HepG2 (cell line): ENCODE results near the gene CHKA. TPM values are rescaled to one million over a fixed set of nuclear protein-coding genes. Genes with fewer than 3 reads are reported as not detected.
A peak's percentile ranks its signal among the peaks of the same experiment; 100 is the strongest.

Source experiments
- ATAC-seq: fragments of 200-7000 bp; cut with Tn5 transposase; 3 replicates; pipeline ENCODE4 v1.9.1; 2020; ENCODE audit warnings: mild to moderate bottlenecking, moderate library complexity
- BruUV-seq: library from RNA; stranded (reverse); fragments of 400-500 nt; replicated peaks from 2 replicates; lab custom pipeline; 2021; lab: Mats Ljungman, UMichigan
- CTCF ChIA-PET: fragments of 300-600 bp; formaldehyde crosslinking; extraction: SDS; loops from one replicate; lab custom pipeline; 2021; ENCODE audit warnings: low total read pairs, inconsistent platforms, low intra/inter-chr PET ratio; lab: Yijun Ruan, JAX
- POLR2A ChIA-PET: fragments of 350-600 bp; sonication (Branson Sonifier 250); formaldehyde crosslinking; loops from one replicate; lab custom pipeline; 2020; ENCODE audit warnings: antibody characterized with exemption, inconsistent platforms; lab: Yijun Ruan, JAX
- DNase-seq: peaks from one replicate; pipeline ENCODE4 v3.0.0-alpha.2; 2015; ENCODE audit warnings: low spot score
- FAIRE-seq: peaks from 3 replicates; lab custom pipeline; 2011; peaks lifted over from hg19 to GRCh38; lab: Jason Lieb, UNC
- H2AFZ ChIP-seq: one replicate; pipeline ENCODE4 v1.6.1; 2011; ENCODE audit warnings: low read length, inconsistent platforms
- H3K27ac ChIP-seq: fragments of 300-600 bp; 3 replicates; pipeline ENCODE4 v1.8.0; 2011; ENCODE audit warnings: mixed run types, mild to moderate bottlenecking, mixed read lengths, low read length, inconsistent platforms; ENCODE audit not compliant: insufficient read depth; ENCODE audit errors: extremely low read length
- H3K27me3 ChIP-seq, 2 experiments: fragments of 200-600 bp in 1 of 2; 2 replicates in 1 of 2; 3 replicates in 1 of 2; pipeline versions ENCODE4 v1.6.0 to v1.8.0; 2011; ENCODE audit warnings: low read length in 2 of 2, mild to moderate bottlenecking in 2 of 2, moderate library complexity in 2 of 2, inconsistent platforms in 1 of 2; ENCODE audit not compliant: insufficient read depth in 2 of 2, control insufficient read depth in 1 of 2
- H3K36me3 ChIP-seq, 2 experiments: fragments of 200-600 bp in 1 of 2; replicated peaks in 1 of 2; 2 replicates in 1 of 2; 3 replicates in 1 of 2; pipeline versions ENCODE4 v1.5.1 to v1.8.0; 2011; ENCODE audit warnings: low read length in 2 of 2, inconsistent platforms in 1 of 2; ENCODE audit not compliant: insufficient read depth in 2 of 2, control insufficient read depth in 1 of 2
- H3K4me1 ChIP-seq: 2 replicates; pipeline ENCODE4 v1.5.1; 2012; ENCODE audit warnings: low read length, inconsistent platforms; ENCODE audit not compliant: insufficient read depth
- H3K4me2 ChIP-seq: 2 replicates; pipeline ENCODE4 v1.6.0; 2011; ENCODE audit warnings: low read depth, low read length, inconsistent platforms
- H3K4me3 ChIP-seq, 3 experiments: fragments of 200-600 bp in 1 of 3; sonication (generic), shearing (Covaris generic) in 1 of 3; replicated peaks in 1 of 3; 2 replicates each; pipeline ENCODE4 v1.5.1; 2011 to 2016; ENCODE audit warnings: low read length in 3 of 3, inconsistent platforms in 2 of 3, low read depth in 2 of 3, mild to moderate bottlenecking in 2 of 3, control low read depth in 1 of 3, mixed read lengths in 1 of 3; ENCODE audit not compliant: insufficient read depth in 1 of 3
- H3K79me2 ChIP-seq: one replicate; pipeline ENCODE4 v1.6.1; 2011; ENCODE audit warnings: low read length, inconsistent platforms; ENCODE audit not compliant: insufficient read depth
- H3K9ac ChIP-seq: 2 replicates; pipeline ENCODE4 v1.6.0; 2011; ENCODE audit warnings: mild to moderate bottlenecking, low read depth, low read length, inconsistent platforms; ENCODE audit not compliant: insufficient read depth
- H3K9me3 ChIP-seq: 2 replicates; pipeline ENCODE4 v1.5.1; 2012; ENCODE audit warnings: mild to moderate bottlenecking, low read length
- H4K20me1 ChIP-seq: 2 replicates; pipeline ENCODE4 v1.6.0; 2011; ENCODE audit warnings: inconsistent platforms, mild to moderate bottlenecking, low read length, moderate library complexity; ENCODE audit not compliant: insufficient read depth
- BRD4 ChIP-seq: sonication (generic); formaldehyde crosslinking; IDR thresholded peaks from 2 replicates; pipeline ENCODE4 v1.4.0; 2020; ENCODE audit warnings: missing genetic modification reagents
- EED ChIP-seq: sonication (generic); formaldehyde crosslinking; IDR thresholded peaks from 2 replicates; pipeline ENCODE4 v1.5.0; 2020; ENCODE audit warnings: mild to moderate bottlenecking, missing genetic modification reagents
- GFI1 ChIP-seq: sonication (generic); formaldehyde crosslinking; IDR thresholded peaks from 2 replicates; pipeline ENCODE4 v1.5.0; 2020; ENCODE audit warnings: missing genetic modification reagents, mild to moderate bottlenecking, borderline replicate concordance
- HINFP ChIP-seq: sonication (generic); formaldehyde crosslinking; IDR thresholded peaks from 2 replicates; pipeline ENCODE4 v1.4.0; 2020; ENCODE audit warnings: low read depth, mild to moderate bottlenecking, missing genetic modification reagents
- HNRNPL ChIP-seq: fragments of 200-400 bp; formaldehyde crosslinking; IDR thresholded peaks from 2 replicates; pipeline ENCODE4 v1.6.1; 2017; ENCODE audit warnings: mild to moderate bottlenecking, low read depth, low read length
- IRF9 ChIP-seq: sonication (generic); formaldehyde crosslinking; IDR thresholded peaks from 2 replicates; pipeline ENCODE4 v1.8.0; 2022; ENCODE audit warnings: missing genetic modification reagents, mild to moderate bottlenecking, borderline replicate concordance
- MAX ChIP-seq: IDR thresholded peaks from 2 replicates; pipeline ENCODE4 v1.6.1; 2012; ENCODE audit warnings: inconsistent platforms
- PHF20 ChIP-seq: sonication (generic); formaldehyde crosslinking; IDR thresholded peaks from 2 replicates; pipeline ENCODE4 v1.5.0; 2020; ENCODE audit warnings: mild to moderate bottlenecking, missing genetic modification reagents
- SP5 ChIP-seq: IDR thresholded peaks from 2 replicates; pipeline ENCODE4 v1.6.1; 2016; ENCODE audit warnings: low read depth, borderline replicate concordance
- TCF7 ChIP-seq: sonication (generic); IDR thresholded peaks from 2 replicates; pipeline ENCODE4 v1.6.1; 2016; ENCODE audit warnings: antibody characterized with exemption, low read depth
- TEAD3 ChIP-seq: optimal IDR thresholded peaks from 2 replicates; pipeline ENCODE3; 2016; ENCODE audit warnings: borderline replicate concordance
- ZFP37 ChIP-seq: sonication (generic); formaldehyde crosslinking; IDR thresholded peaks from 2 replicates; pipeline ENCODE4 v1.4.0; 2020; ENCODE audit warnings: missing genetic modification reagents, borderline replicate concordance
- ZNF136 ChIP-seq: sonication (generic); formaldehyde crosslinking; IDR thresholded peaks from 2 replicates; pipeline ENCODE4 v1.8.1; 2022; ENCODE audit warnings: low read depth, mild to moderate bottlenecking, moderate library complexity, missing genetic modification reagents
- ZNF552 ChIP-seq: sonication (generic); formaldehyde crosslinking; IDR thresholded peaks from 2 replicates; pipeline ENCODE4 v1.9.0; 2022; ENCODE audit warnings: missing genetic modification reagents, mild to moderate bottlenecking, borderline replicate concordance
- ZNF605 ChIP-seq: sonication (generic); formaldehyde crosslinking; IDR thresholded peaks from 2 replicates; pipeline ENCODE4 v1.8.0; 2022; ENCODE audit warnings: mild to moderate bottlenecking, missing genetic modification reagents
- ZNF788 ChIP-seq: sonication (generic); formaldehyde crosslinking; IDR thresholded peaks from 2 replicates; pipeline ENCODE4 v1.5.0; 2020; ENCODE audit warnings: mild to moderate bottlenecking, missing genetic modification reagents, borderline replicate concordance
- WGBS: methylation state at CpG from one replicate; pipeline ENCODE4 v1.1.6; 2017; ENCODE audit warnings: low lambda C conversion rate; 5-methylcytosine and 5-hydroxymethylcytosine counted together
- in situ Hi-C: cut with HindIII; loops from 2 replicates; pipeline ENCODE4 v1.10.0; 2017; ENCODE audit warnings: low pct_unique_long_range_greater_than_20kb; ENCODE audit not compliant: extremely low pct_ligation_motif_present
- intact Hi-C: fragments of 100-400 bp; cut with micrococcal nuclease; formaldehyde crosslinking; loops from one replicate; pipeline ENCODE4 v1.10.0; 2022; ENCODE audit not compliant: unreplicated experiment
- polyA plus RNA-seq, 8 experiments: library from polyadenylated mRNA; depleted of rRNA in 3 of 8; stranded (reverse) in 7 of 8; unstranded in 1 of 8; fragments of >200 nt; fragmentation: Illumina TruSeq in 4 of 8; extraction: Trizol in 4 of 8; gene quantifications; 2 replicates each; pipeline versions ENCODE4 v1.2.1 to v1.2.3, GENCODE V29; 2011 to 2016; ENCODE audit warnings: low read depth in 4 of 8, missing spikeins in 1 of 8, mixed read lengths in 1 of 8; ENCODE audit not compliant: insufficient read depth in 1 of 8
- total RNA-seq, 5 experiments: library from RNA; depleted of rRNA; stranded (reverse); fragments of >200 nt; fragmentation: Illumina TruSeq; extraction: Trizol; gene quantifications; 2 replicates each; pipeline ENCODE4 v1.2.3, GENCODE V29; 2016; ENCODE audit warnings: low read depth in 1 of 5

The CHKA gene
- total and polyA plus RNA-seq, 2 of the 13 experiments (the other 11 are each of a cell fraction or from before 2014, with no cell fraction given): 71.6 to 92.7 TPM

GRCh38 chr11:68140496-68141245 lies 19.5 kb upstream of the CHKA start:
- H3K79me2 ChIP-seq: no peaks in the 10 kb centered on the region
- no peak overlapping the region for H3K9ac ChIP-seq
- H3K27me3 ChIP-seq: no peaks in the 10 kb centered on the region
- H3K4me1 ChIP-seq: peaks cover 90% of the 10 kb centered on the region
- ChIA-PET CTCF (no interaction called here), POLR2A (interaction anchor here (5.0 to 7.7 kb wide), 2 partner anchors 12 to 14 kb away, joined by 91 to 196 read pairs; no protein-coding TSS in a partner anchor)
- H3K4me2 ChIP-seq: no peak overlapping the region
- no peaks in the 10 kb centered on the region for H3K36me3 ChIP-seq
- H3K27ac ChIP-seq: no peak overlapping the region
- no peak overlapping the region for H2AFZ ChIP-seq
- TF ChIP-seq ZNF136 (CRISPR knock-in tag) (no peak), EED (no peak), HNRNPL (0 out of 2 replicates have a peak, but pooled peaks have one; percentile 62), HINFP (CRISPR knock-in tag) (no peak), PHF20 (CRISPR knock-in tag) (no peak)
- no peaks in the 10 kb centered on the region for H4K20me1 ChIP-seq
- intact Hi-C loops (no loop called here), in situ Hi-C loops (no loop called here)
- no peak overlapping the region for H3K4me3 ChIP-seq
- no peak for ATAC-seq
- no TSS peak for BruUV-seq
- DNase-seq: no peak
- FAIRE-seq: no peak
- H3K9me3 ChIP-seq: no peaks in the 10 kb centered on the region
- WGBS: 94% methylated on average over 6 of the region's 9 CpGs

- in situ Hi-C loops: no loop called here
- H3K27ac ChIP-seq: peak overlapping the region; percentile 84
- CTCF ChIA-PET: no interaction called here
- peak overlapping the region; percentile 35 for H2AFZ ChIP-seq
- H3K9ac ChIP-seq: peak overlapping the region; percentile 54
- peaks cover 75% of the 10 kb centered on the region for H3K4me1 ChIP-seq
- 31% methylated on average over 4 of the region's 4 CpGs for WGBS
- no TSS peak for BruUV-seq
- no peaks in the 10 kb centered on the region for H3K79me2 ChIP-seq
- no peaks in the 10 kb centered on the region for H4K20me1 ChIP-seq
- ATAC-seq (peak; percentile 23; the same call in 2 of the 3 replicates), FAIRE-seq (no peak), DNase-seq (no peak)
- H3K4me3 ChIP-seq: peak overlapping the region; percentile 14 to 25 (median 17); a peak in 4 of 6 replicates
- intact Hi-C loops: no loop called here
- H3K36me3 ChIP-seq: no peaks in the 10 kb centered on the region
- H3K27me3 ChIP-seq: no peaks in the 10 kb centered on the region
- H3K4me2 ChIP-seq: peak overlapping the region; percentile 72
- H3K9me3 ChIP-seq: peaks cover 16% of the 10 kb centered on the region
- POLR2A ChIA-PET: interaction anchor here (0.9 to 5.8 kb wide), 15 partner anchors 8 to 160 kb away, joined by 3 to 91 read pairs (median 6); partner anchors contain the start of gene CHKA
- TF ChIP-seq BRD4 (no peak), ZNF552 (no peak), SP5 (CRISPR knock-in tag) (no peak), ZFP37 (CRISPR knock-in tag) (no peak), MAX (0 out of 2 replicates have a peak, but pooled peaks have one; percentile 20), ZNF788 (CRISPR knock-in tag) (no peak), TEAD3 (peak; percentile 13), IRF9 (no peak), TCF7 (no peak), ZNF136 (CRISPR knock-in tag) (no peak), GFI1 (CRISPR knock-in tag) (no peak), ZNF605 (CRISPR knock-in tag) (no peak)
These were observed 17.0 kb upstream of the CHKA start for GRCh38 chr11:68138237-68138636.
